ENCODE measurements around the gene MYRF.

- TF ChIP-seq, protein P1, sequence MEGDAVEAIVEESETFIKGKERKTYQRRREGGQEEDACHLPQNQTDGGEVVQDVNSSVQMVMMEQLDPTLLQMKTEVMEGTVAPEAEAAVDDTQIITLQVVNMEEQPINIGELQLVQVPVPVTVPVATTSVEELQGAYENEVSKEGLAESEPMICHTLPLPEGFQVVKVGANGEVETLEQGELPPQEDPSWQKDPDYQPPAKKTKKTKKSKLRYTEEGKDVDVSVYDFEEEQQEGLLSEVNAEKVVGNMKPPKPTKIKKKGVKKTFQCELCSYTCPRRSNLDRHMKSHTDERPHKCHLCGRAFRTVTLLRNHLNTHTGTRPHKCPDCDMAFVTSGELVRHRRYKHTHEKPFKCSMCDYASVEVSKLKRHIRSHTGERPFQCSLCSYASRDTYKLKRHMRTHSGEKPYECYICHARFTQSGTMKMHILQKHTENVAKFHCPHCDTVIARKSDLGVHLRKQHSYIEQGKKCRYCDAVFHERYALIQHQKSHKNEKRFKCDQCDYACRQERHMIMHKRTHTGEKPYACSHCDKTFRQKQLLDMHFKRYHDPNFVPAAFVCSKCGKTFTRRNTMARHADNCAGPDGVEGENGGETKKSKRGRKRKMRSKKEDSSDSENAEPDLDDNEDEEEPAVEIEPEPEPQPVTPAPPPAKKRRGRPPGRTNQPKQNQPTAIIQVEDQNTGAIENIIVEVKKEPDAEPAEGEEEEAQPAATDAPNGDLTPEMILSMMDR (IDR thresholded peaks at IDR 0.05): no peak
- TF ChIP-seq POLR2AphosphoS5 (IDR thresholded peaks at IDR 0.05): no peak
- no peak for TF ChIP-seq POLR2A (IDR thresholded peaks at IDR 0.05)
- no peak for TF ChIP-seq EP300 (IDR thresholded peaks at IDR 0.05)
Measured at GRCh38 chr11:61739966-61740365, 12.5 kb upstream of the MYRF start.

Data from stomach (tissue), 4 donors.